Measurements from ENCODE around the gene KIF5A.

DNA sequence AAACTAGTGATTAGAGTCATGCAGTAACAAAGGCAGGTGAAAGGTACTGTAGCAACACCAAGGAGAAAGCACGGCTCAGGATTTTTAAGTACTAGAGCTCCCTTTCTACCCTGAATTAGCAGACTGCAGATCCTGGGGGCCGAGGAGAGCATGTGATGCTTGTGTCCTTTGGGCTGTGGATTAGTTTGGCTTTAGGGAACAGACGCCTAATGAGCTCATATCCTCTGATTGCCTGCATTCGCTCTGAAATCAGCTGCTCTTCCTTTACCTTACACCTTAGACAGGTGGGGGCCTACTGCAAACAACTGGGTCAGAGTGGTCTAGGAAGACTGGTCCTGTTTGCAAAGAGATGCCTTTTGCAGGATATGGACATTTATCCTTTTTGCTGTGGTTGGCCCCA lies 43.3 kb downstream of the KIF5A start:
- TF ChIP-seq, protein P1, sequence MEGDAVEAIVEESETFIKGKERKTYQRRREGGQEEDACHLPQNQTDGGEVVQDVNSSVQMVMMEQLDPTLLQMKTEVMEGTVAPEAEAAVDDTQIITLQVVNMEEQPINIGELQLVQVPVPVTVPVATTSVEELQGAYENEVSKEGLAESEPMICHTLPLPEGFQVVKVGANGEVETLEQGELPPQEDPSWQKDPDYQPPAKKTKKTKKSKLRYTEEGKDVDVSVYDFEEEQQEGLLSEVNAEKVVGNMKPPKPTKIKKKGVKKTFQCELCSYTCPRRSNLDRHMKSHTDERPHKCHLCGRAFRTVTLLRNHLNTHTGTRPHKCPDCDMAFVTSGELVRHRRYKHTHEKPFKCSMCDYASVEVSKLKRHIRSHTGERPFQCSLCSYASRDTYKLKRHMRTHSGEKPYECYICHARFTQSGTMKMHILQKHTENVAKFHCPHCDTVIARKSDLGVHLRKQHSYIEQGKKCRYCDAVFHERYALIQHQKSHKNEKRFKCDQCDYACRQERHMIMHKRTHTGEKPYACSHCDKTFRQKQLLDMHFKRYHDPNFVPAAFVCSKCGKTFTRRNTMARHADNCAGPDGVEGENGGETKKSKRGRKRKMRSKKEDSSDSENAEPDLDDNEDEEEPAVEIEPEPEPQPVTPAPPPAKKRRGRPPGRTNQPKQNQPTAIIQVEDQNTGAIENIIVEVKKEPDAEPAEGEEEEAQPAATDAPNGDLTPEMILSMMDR (IDR thresholded peaks at IDR 0.05; ENCODE audit: low read depth, low read length) = no peak
- TF ChIP-seq POLR2A (IDR thresholded peaks at IDR 0.05; ENCODE audit: extremely low read depth, insufficient read length) = no peak
